Ishikawa (cell line): ENCODE data around the gene TPX2.

Experiments used
- CEBPB ChIP-seq: IDR thresholded peaks from 2 replicates; pipeline ENCODE4 v1.6.1; 2012
- EGR1 ChIP-seq: IDR thresholded peaks from 2 replicates; pipeline ENCODE4 v1.6.1; 2012
- EP300 ChIP-seq: IDR thresholded peaks from 2 replicates; pipeline ENCODE4 v1.6.1; 2012; ENCODE audit warnings: borderline replicate concordance
- NFIC ChIP-seq: IDR thresholded peaks from 2 replicates; pipeline ENCODE4 v1.6.1; 2012
- RAD21 ChIP-seq: IDR thresholded peaks from 2 replicates; pipeline ENCODE4 v1.6.1; 2012; ENCODE audit warnings: low read depth
- TAF1 ChIP-seq: IDR thresholded peaks from 2 replicates; pipeline ENCODE4 v1.6.1; 2012; ENCODE audit warnings: low read depth, mild to moderate bottlenecking
- TCF12 ChIP-seq: IDR thresholded peaks from 2 replicates; pipeline ENCODE4 v1.6.1; 2012; ENCODE audit warnings: low read depth
- TEAD4 ChIP-seq: IDR thresholded peaks from 2 replicates; pipeline ENCODE4 v1.6.1; 2012
- YY1 ChIP-seq: IDR thresholded peaks from 2 replicates; pipeline ENCODE4 v1.6.1; 2012; ENCODE audit warnings: low read depth
- ZBTB7A ChIP-seq: IDR thresholded peaks from 2 replicates; pipeline ENCODE4 v1.6.1; 2012; ENCODE audit warnings: low read depth
- TF ChIP-seq, protein P1 (sequence below): IDR thresholded peaks from 2 replicates; pipeline ENCODE4 v1.6.1; 2012; ENCODE audit warnings: low read depth, mild to moderate bottlenecking
- TF ChIP-seq, protein P2 (sequence below): IDR thresholded peaks from 2 replicates; pipeline ENCODE4 v1.6.1; 2012

- TF ChIP-seq NFIC (no peak), CEBPB (no peak), EGR1 (no peak), RAD21 (no peak), TCF12 (no peak), ZBTB7A (no peak), TEAD4 (no peak), TAF1 (no peak), EP300 (no peak), YY1 (no peak)
- TF ChIP-seq, protein P1, sequence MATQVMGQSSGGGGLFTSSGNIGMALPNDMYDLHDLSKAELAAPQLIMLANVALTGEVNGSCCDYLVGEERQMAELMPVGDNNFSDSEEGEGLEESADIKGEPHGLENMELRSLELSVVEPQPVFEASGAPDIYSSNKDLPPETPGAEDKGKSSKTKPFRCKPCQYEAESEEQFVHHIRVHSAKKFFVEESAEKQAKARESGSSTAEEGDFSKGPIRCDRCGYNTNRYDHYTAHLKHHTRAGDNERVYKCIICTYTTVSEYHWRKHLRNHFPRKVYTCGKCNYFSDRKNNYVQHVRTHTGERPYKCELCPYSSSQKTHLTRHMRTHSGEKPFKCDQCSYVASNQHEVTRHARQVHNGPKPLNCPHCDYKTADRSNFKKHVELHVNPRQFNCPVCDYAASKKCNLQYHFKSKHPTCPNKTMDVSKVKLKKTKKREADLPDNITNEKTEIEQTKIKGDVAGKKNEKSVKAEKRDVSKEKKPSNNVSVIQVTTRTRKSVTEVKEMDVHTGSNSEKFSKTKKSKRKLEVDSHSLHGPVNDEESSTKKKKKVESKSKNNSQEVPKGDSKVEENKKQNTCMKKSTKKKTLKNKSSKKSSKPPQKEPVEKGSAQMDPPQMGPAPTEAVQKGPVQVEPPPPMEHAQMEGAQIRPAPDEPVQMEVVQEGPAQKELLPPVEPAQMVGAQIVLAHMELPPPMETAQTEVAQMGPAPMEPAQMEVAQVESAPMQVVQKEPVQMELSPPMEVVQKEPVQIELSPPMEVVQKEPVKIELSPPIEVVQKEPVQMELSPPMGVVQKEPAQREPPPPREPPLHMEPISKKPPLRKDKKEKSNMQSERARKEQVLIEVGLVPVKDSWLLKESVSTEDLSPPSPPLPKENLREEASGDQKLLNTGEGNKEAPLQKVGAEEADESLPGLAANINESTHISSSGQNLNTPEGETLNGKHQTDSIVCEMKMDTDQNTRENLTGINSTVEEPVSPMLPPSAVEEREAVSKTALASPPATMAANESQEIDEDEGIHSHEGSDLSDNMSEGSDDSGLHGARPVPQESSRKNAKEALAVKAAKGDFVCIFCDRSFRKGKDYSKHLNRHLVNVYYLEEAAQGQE = no peak
- TF ChIP-seq, protein P2, sequence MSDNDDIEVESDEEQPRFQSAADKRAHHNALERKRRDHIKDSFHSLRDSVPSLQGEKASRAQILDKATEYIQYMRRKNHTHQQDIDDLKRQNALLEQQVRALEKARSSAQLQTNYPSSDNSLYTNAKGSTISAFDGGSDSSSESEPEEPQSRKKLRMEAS = no peak
Measured at GRCh38 chr20:31759836-31760518, 20.9 kb downstream of the TPX2 start.
